Measurements from ENCODE around the gene NAT14. TPM values are rescaled to one million over a fixed set of nuclear protein-coding genes. Genes with fewer than 3 reads are reported as not detected.

The NAT14 gene
- total RNA-seq, 1 experiment from 2014 or later: 55.3 TPM

DNA sequence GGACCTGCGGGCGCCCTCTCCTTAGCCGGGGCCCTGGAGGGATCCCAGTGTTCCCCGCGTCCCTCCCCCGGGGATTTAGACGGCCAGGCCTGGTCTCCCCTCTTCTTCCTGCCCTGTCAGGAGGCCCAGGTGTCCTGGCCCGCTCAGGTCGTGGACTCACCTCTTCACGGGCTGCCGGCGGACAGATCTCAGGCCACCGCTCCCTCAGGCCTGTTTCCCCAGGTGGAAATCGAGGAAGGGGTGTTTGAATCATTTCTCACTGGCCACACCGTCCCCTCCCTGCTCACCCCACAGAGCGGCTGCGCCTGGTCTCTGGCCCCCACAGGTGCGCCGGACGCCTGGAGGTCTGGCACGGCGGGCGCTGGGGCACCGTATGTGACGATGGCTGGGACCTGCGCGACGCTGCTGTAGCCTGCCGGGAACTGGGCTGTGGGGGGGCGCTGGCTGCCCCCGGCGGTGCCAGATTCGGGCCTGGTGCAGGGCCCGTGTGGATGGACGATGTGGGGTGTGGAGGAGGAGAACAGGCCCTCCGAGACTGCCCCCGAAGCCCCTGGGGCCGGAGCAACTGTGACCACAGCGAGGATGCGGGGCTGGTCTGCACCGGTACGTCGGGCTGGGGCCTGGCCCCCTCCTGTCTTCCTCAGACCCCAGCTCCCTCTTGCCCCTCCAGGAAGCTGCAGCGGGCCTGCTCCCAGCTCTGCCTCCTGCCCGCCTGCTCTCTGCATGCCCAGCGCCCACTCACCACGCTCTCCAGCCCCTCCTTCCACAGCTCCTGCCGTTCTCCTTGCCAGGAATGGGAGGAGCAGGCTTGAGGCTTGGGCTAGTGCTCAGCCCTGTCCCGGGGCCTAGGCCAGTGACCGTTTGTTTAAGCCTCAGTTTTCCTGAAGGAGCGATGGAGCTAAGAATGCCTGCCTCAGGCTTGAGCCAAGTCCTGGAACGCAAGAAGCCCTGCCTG lies 5.8 kb downstream of the NAT14 start:
- TF ChIP-seq YY1 (IDR thresholded peaks at IDR 0.05; ENCODE audit: extremely low read depth, insufficient replicate concordance, low read depth, low read length) (no peak), EGR1 (IDR thresholded peaks at IDR 0.05; ENCODE audit: low read depth) (no peak), ZNF274 (IDR thresholded peaks at IDR 0.05; ENCODE audit: low read depth, low read length) (no peak), SP1 (IDR thresholded peaks at IDR 0.05; ENCODE audit: low read depth) (no peak), POLR2AphosphoS5 (IDR thresholded peaks at IDR 0.05; ENCODE audit: low read depth, low read length) (no peak)
- TF ChIP-seq, protein P1, sequence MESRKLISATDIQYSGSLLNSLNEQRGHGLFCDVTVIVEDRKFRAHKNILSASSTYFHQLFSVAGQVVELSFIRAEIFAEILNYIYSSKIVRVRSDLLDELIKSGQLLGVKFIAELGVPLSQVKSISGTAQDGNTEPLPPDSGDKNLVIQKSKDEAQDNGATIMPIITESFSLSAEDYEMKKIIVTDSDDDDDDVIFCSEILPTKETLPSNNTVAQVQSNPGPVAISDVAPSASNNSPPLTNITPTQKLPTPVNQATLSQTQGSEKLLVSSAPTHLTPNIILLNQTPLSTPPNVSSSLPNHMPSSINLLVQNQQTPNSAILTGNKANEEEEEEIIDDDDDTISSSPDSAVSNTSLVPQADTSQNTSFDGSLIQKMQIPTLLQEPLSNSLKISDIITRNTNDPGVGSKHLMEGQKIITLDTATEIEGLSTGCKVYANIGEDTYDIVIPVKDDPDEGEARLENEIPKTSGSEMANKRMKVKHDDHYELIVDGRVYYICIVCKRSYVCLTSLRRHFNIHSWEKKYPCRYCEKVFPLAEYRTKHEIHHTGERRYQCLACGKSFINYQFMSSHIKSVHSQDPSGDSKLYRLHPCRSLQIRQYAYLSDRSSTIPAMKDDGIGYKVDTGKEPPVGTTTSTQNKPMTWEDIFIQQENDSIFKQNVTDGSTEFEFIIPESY (IDR thresholded peaks at IDR 0.05; ENCODE audit: extremely low read depth, insufficient replicate concordance, low read length): no peak
- TF ChIP-seq, protein P2, sequence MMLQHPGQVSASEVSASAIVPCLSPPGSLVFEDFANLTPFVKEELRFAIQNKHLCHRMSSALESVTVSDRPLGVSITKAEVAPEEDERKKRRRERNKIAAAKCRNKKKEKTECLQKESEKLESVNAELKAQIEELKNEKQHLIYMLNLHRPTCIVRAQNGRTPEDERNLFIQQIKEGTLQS (IDR thresholded peaks at IDR 0.05): no peak
- Histone ChIP-seq H3K79me2 (ENCODE audit: insufficient read depth, low read length) (peaks cover 1% of the 10 kb centered on the region; the same call in 1 of the 2 replicates), H3K4me1 (ENCODE audit: control insufficient read depth in 1 of 2, insufficient read depth in 2 of 2, low read length in 2 of 2) (peaks cover 4 to 25% of the 10 kb centered on the region in 2 experiments; a peak in 3 of 4 replicates), H2AFZ (ENCODE audit: low read depth, low read length, poor library complexity, severe bottlenecking) (no peak overlapping the region), H3K9ac (ENCODE audit: low read length) (no peak overlapping the region), H3K4me3 (replicated peaks in 1 of 2; ENCODE audit: low read depth in 1 of 2, low read length in 2 of 2) (no peak overlapping the region), H3K9me3 (ENCODE audit: control insufficient read depth in 1 of 2, insufficient read depth in 1 of 2, low read depth in 1 of 2, low read length in 2 of 2) (no peaks in the 10 kb centered on the region), H4K20me1 (ENCODE audit: insufficient read depth) (no peaks in the 10 kb centered on the region), H3K4me2 (ENCODE audit: low read length) (no peak overlapping the region), H3K9me2 (ENCODE audit: insufficient read depth) (no peaks in the 10 kb centered on the region), H3K36me3 (ENCODE audit: control insufficient read depth in 1 of 2, insufficient read depth in 2 of 2, low read length in 2 of 2) (no peaks in the 10 kb centered on the region), H3K27ac (ENCODE audit: low read depth, low read length) (no peak overlapping the region), H3K27me3 (ENCODE audit: insufficient read depth, low read length) (no peaks in the 10 kb centered on the region)
- DNase-seq (ENCODE audit: low read depth, low spot score): no peak
- no TSS peak for BruUV-seq (replicated peaks)
- ATAC-seq: no peak
- intact Hi-C loops (cut with micrococcal nuclease): no loop called here
- ChIA-PET POLR2A (interaction anchor here (0.7 kb wide), 1 partner anchor 14 kb away, joined by 3 read pairs; the partner anchor contains the start of gene ZNF628), CTCF (no interaction called here), RAD21 (ENCODE audit: low non-redundant PET in 1 of 2, low total read pairs in 2 of 2, uncharacterized antibody in 2 of 2, unreplicated experiment in 2 of 2) (no interaction called here)
